Measurements from ENCODE around the gene TSPEAR. TPM values are rescaled to one million over a fixed set of nuclear protein-coding genes. Genes with fewer than 3 reads are reported as not detected.
"Not testable (repeated sequence)": the region's sequence is repeated elsewhere in the genome, so short reads cannot be mapped to it uniquely, and the experiment has no call there.

Gene TSPEAR
- total RNA-seq, 2 donors from 2014 or later, result 1.5 to 6.0 TPM

DNA sequence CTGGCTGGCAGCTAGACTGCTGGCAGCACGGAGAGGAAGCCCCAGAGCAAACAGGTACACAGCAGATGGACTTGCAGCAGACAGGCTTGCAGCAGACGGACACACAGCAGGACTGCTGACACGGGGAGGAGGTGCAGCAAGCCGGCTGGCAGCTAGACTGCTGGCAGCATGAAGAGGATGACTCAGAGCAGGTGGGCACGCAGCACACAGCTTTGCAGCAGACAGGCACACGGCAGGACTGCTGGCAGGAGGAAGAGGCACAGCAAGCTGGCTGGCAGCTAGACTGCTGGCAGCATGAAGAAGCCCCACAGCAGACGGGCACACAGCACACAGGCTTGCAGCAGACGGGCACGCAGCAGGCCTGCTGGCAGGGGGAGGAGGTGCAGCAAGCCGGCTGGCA lies 160.6 kb downstream of the TSPEAR start:
- no peak overlapping the region for H3K27ac Mint-ChIP-seq
- H3K27me3 ChIP-seq (ENCODE audit: control insufficient read depth, insufficient read depth, low read length, poor library complexity, severe bottlenecking), result no peaks in the 10 kb centered on the region
- peaks cover 14% of the 10 kb centered on the region for H3K4me1 Mint-ChIP-seq
- no peak overlapping the region for H3K4me3 Mint-ChIP-seq
- 73 to 81% methylated on average over 7 to 10 of the region's 10 CpGs for WGBS, 2 experiments (ENCODE audit: insufficient coverage in 1 of 2, insufficient read length in 1 of 2)
- no peak for DNase-seq
- TF ChIP-seq CTCF (conservative IDR thresholded peaks at IDR 0.05), result no peak
- H3K27me3 Mint-ChIP-seq (ENCODE audit: insufficient read depth), result peaks cover 1% of the 10 kb centered on the region
- H3K9me3 Mint-ChIP-seq, result peaks cover 9% of the 10 kb centered on the region
- no peak overlapping the region for H3K4me3 ChIP-seq (ENCODE audit: low read length)
- H3K9me3 ChIP-seq (ENCODE audit: control insufficient read depth, low read length), result no peaks in the 10 kb centered on the region
- H3K36me3 Mint-ChIP-seq (ENCODE audit: low read depth), result no peaks in the 10 kb centered on the region
- no peaks in the 10 kb centered on the region for H3K36me3 ChIP-seq (ENCODE audit: control insufficient read depth, insufficient read depth, low read length)
- H3K4me1 ChIP-seq (ENCODE audit: control insufficient read depth, insufficient read depth, low read length), result no peaks in the 10 kb centered on the region
- H3K9ac ChIP-seq (ENCODE audit: extremely low read depth, low read length, poor library complexity, severe bottlenecking), result no peak overlapping the region
- no peak overlapping the region for H3K27ac ChIP-seq (ENCODE audit: low read depth, low read length)

GRCh38 chr21:44550285-44550684 lies 161.1 kb downstream of the TSPEAR start:
- not testable (repeated sequence) for H3K27me3 Mint-ChIP-seq (ENCODE audit: insufficient read depth); H3K36me3 Mint-ChIP-seq (ENCODE audit: low read depth); H3K36me3 ChIP-seq (ENCODE audit: control insufficient read depth, insufficient read depth, low read length); H3K27ac Mint-ChIP-seq; H3K9me3 ChIP-seq (ENCODE audit: control insufficient read depth, low read length); H3K4me1 ChIP-seq (ENCODE audit: control insufficient read depth, insufficient read depth, low read length); H3K27ac ChIP-seq (ENCODE audit: low read depth, low read length); H3K9ac ChIP-seq (ENCODE audit: extremely low read depth, low read length, poor library complexity, severe bottlenecking); H3K27me3 ChIP-seq (ENCODE audit: control insufficient read depth, insufficient read depth, low read length, poor library complexity, severe bottlenecking); H3K4me3 ChIP-seq (ENCODE audit: low read length); H3K4me3 Mint-ChIP-seq
- peak; percentile 61 for DNase-seq
- Mint-ChIP-seq H3K9me3 (peaks cover 14% of the 10 kb centered on the region), H3K4me1 (peaks cover 14% of the 10 kb centered on the region)
- WGBS, 2 experiments (ENCODE audit: insufficient coverage in 1 of 2, insufficient read length in 1 of 2), result 87 to 100% methylated on average over 1 to 17 of the region's 17 CpGs

DNA sequence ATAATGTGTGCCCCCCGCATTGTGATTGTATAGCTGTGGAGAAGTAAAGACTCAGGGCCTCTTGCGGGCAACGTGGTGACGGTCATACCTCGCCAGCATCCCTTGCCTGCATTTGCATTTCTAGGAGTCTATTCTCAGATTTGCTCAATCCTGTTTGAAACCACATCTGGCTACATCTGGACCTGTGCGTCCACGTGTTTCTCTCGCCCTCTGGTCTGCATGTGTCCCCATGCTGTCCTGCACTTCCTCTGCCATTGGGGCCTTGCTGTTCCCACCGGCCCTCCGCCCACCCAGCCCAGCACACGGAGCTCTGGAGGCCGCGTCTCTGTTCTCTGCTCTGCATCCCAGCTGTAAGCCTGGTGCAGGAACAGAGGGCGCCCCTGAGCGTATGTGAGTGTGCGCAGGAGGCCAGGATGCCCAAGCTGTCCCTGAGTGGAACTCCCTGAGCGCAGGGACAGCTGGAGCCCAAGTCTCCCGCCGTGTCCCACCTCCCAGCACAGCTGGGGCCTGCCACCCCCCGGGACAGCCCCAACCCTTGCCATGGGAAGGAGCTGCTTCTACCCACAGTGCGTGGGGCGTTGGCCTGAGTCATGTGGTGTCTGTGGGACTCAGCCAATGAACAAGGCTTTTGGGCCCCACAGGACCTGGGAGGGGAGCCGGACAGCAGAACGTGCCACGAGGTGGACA lies 161.7 kb downstream of the TSPEAR start:
- no peaks in the 10 kb centered on the region for H3K27me3 ChIP-seq (ENCODE audit: control insufficient read depth, insufficient read depth, low read length, poor library complexity, severe bottlenecking)
- no peaks in the 10 kb centered on the region for H3K9me3 ChIP-seq (ENCODE audit: control insufficient read depth, low read length)
- peak overlapping the region; percentile 83 for H3K27ac ChIP-seq (ENCODE audit: low read depth, low read length)
- H3K36me3 ChIP-seq (ENCODE audit: control insufficient read depth, insufficient read depth, low read length), result no peaks in the 10 kb centered on the region
- H3K4me3 ChIP-seq (ENCODE audit: low read length), result no peak overlapping the region
- Mint-ChIP-seq H3K36me3 (ENCODE audit: low read depth) (no peaks in the 10 kb centered on the region), H3K9me3 (peaks cover 14% of the 10 kb centered on the region), H3K27me3 (ENCODE audit: insufficient read depth) (peaks cover 1% of the 10 kb centered on the region), H3K27ac (no peak overlapping the region), H3K4me1 (peaks cover 14% of the 10 kb centered on the region), H3K4me3 (no peak overlapping the region)
- no peak for TF ChIP-seq CTCF (conservative IDR thresholded peaks at IDR 0.05)
- DNase-seq, result peak; percentile 62
- 84 to 86% methylated on average over 13 to 25 of the region's 25 CpGs for WGBS, 2 experiments (ENCODE audit: insufficient coverage in 1 of 2, insufficient read length in 1 of 2)
- no peaks in the 10 kb centered on the region for H3K4me1 ChIP-seq (ENCODE audit: control insufficient read depth, insufficient read depth, low read length)
- H3K9ac ChIP-seq (ENCODE audit: extremely low read depth, low read length, poor library complexity, severe bottlenecking), result no peak overlapping the region

GRCh38 chr21:44548922-44549321 lies 162.4 kb downstream of the TSPEAR start:
- no peak for TF ChIP-seq CTCF (conservative IDR thresholded peaks at IDR 0.05)
- Mint-ChIP-seq H3K4me1 (peaks cover 14% of the 10 kb centered on the region), H3K36me3 (ENCODE audit: low read depth) (no peaks in the 10 kb centered on the region), H3K27me3 (ENCODE audit: insufficient read depth) (peaks cover 1% of the 10 kb centered on the region), H3K9me3 (peaks cover 14% of the 10 kb centered on the region), H3K27ac (no peak overlapping the region), H3K4me3 (no peak overlapping the region)
- Histone ChIP-seq H3K4me3 (ENCODE audit: low read length) (no peak overlapping the region), H3K27ac (ENCODE audit: low read depth, low read length) (peak overlapping the region; percentile 83), H3K36me3 (ENCODE audit: control insufficient read depth, insufficient read depth, low read length) (no peaks in the 10 kb centered on the region), H3K9me3 (ENCODE audit: control insufficient read depth, low read length) (no peaks in the 10 kb centered on the region), H3K9ac (ENCODE audit: extremely low read depth, low read length, poor library complexity, severe bottlenecking) (no peak overlapping the region), H3K4me1 (ENCODE audit: control insufficient read depth, insufficient read depth, low read length) (no peaks in the 10 kb centered on the region), H3K27me3 (ENCODE audit: control insufficient read depth, insufficient read depth, low read length, poor library complexity, severe bottlenecking) (no peaks in the 10 kb centered on the region)
- WGBS, 2 experiments (ENCODE audit: insufficient coverage in 1 of 2, insufficient read length in 1 of 2), result 50 to 71% methylated on average over 14 of the region's 14 CpGs
- DNase-seq, result peak; percentile 61

Measured in endodermal cell (in vitro differentiated cells).